Upper lobe of left lung (tissue), 4 donors: Measurements from ENCODE around the gene PRR14.

Source experiments
- EP300 ChIP-seq, 4 donors: sonication (generic); formaldehyde crosslinking; IDR thresholded peaks; one replicate each; pipeline ENCODE4 v1.5.1; 2017; ENCODE audit warnings: antibody characterized with exemption in 4 of 4, control low read depth in 2 of 4
- POLR2A ChIP-seq, 4 donors: fragments of 450-650 bp; IDR thresholded peaks; one replicate each; pipeline ENCODE4 v1.5.1; 2016 to 2017; ENCODE audit warnings: antibody characterized with exemption in 4 of 4, mild to moderate bottlenecking in 2 of 4
- POLR2AphosphoS5 ChIP-seq, 2 donors: sonication (generic); formaldehyde crosslinking; IDR thresholded peaks; one replicate each; pipeline ENCODE4 v1.5.1; 2017; ENCODE audit warnings: antibody characterized with exemption in 2 of 2
- TF ChIP-seq, protein P1 (sequence below), 6 experiments: fragments of 450-650 bp in 4 of 6; fragments of 200-600 bp in 2 of 6; sonication (generic) in 2 of 6; IDR thresholded peaks; one replicate each; pipeline ENCODE4 v1.5.1; 2016 to 2019; ENCODE audit warnings: antibody characterized with exemption in 6 of 6

DNA sequence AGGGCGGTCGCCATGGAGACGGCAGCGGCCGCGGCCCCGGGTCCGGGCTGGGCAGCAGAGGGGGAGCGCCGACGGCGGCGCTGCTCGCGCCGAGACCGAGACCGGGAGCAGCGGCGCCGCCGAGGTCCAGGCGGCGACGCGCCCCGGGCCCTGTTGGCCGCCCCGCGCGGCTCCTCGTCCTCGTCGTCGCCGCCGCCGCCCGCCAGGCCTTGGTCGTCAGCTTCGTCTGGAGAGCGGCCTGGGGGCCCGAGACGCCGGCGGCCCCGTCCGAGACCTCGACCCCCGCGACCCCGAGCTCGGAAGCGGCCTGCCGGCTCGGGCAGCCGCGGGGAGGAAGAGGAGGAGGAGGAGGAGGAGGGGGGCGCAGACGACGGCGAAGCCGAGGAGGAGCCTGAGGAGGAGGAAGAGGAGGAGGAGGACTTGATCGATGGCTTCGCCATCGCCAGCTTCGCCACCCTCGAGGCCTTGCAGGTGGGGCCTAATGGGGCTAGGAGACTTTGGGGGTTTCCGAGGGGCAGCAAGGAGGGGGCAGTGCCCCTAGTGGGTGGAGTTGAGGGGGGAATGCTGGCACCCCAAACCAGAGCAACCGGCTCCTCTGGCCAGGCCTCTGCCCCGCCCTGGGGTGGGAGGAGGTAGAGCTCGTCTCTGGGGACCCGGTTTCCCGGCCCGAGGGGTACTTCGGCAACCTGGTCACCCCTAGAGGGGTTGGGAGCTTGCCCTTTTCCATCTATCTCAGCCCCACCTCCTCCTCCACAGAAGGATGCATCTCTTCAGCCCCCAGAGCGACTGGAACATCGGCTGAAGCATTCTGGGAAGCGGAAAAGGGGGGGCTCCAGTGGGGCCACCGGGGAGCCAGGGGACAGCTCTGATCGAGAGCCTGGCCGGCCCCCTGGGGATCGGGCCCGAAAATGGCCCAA, 9.0 kb downstream of the PRR14 start:
- TF ChIP-seq, protein P1, sequence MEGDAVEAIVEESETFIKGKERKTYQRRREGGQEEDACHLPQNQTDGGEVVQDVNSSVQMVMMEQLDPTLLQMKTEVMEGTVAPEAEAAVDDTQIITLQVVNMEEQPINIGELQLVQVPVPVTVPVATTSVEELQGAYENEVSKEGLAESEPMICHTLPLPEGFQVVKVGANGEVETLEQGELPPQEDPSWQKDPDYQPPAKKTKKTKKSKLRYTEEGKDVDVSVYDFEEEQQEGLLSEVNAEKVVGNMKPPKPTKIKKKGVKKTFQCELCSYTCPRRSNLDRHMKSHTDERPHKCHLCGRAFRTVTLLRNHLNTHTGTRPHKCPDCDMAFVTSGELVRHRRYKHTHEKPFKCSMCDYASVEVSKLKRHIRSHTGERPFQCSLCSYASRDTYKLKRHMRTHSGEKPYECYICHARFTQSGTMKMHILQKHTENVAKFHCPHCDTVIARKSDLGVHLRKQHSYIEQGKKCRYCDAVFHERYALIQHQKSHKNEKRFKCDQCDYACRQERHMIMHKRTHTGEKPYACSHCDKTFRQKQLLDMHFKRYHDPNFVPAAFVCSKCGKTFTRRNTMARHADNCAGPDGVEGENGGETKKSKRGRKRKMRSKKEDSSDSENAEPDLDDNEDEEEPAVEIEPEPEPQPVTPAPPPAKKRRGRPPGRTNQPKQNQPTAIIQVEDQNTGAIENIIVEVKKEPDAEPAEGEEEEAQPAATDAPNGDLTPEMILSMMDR (IDR thresholded peaks at IDR 0.05), result no peak
- TF ChIP-seq POLR2A (IDR thresholded peaks at IDR 0.05), result peak in 1 of 4 donors; percentile 4
- no peak for TF ChIP-seq EP300 (IDR thresholded peaks at IDR 0.05)
- no peak for TF ChIP-seq POLR2AphosphoS5 (IDR thresholded peaks at IDR 0.05)
